Measurements from ENCODE around the gene XPNPEP3.

The XPNPEP3 gene

GRCh38 chr22:40856513-40857308 is at the start of gene XPNPEP3, which contains the start of gene ST13 (continued):
- TF ChIP-seq ZNF548 (tag by site-specific recombination; IDR thresholded peaks at IDR 0.05) (no peak), ZNF585B (tag by site-specific recombination; IDR thresholded peaks at IDR 0.05) (no peak), ZNF311 (tag by site-specific recombination; IDR thresholded peaks at IDR 0.05; ENCODE audit: borderline replicate concordance) (no peak), ZNF473 (tag by site-specific recombination; IDR thresholded peaks at IDR 0.05) (no peak), AEBP2 (tag by site-specific recombination; IDR thresholded peaks at IDR 0.05; ENCODE audit: borderline replicate concordance) (no peak), ZNF366 (tag by site-specific recombination; conservative IDR thresholded peaks at IDR 0.05) (peak; percentile 54; the same call in 1 of the 2 replicates), ZNF132 (tag by site-specific recombination; IDR thresholded peaks at IDR 0.05; ENCODE audit: borderline replicate concordance) (no peak), ZNF600 (tag by site-specific recombination; IDR thresholded peaks at IDR 0.05) (no peak), ZNF157 (tag by site-specific recombination; IDR thresholded peaks at IDR 0.05) (no peak), ZFP3 (tag by site-specific recombination; IDR thresholded peaks at IDR 0.05; ENCODE audit: low read depth) (no peak), ZNF26 (tag by site-specific recombination; IDR thresholded peaks at IDR 0.05) (no peak), GFI1B (tag by site-specific recombination; IDR thresholded peaks at IDR 0.05) (no peak), KLF1 (tag by site-specific recombination; IDR thresholded peaks at IDR 0.05) (peak; percentile 87), ZNF248 (tag by site-specific recombination; IDR thresholded peaks at IDR 0.05) (no peak), ZNF654 (tag by site-specific recombination; IDR thresholded peaks at IDR 0.05; ENCODE audit: low read depth) (no peak), ZNF624 (tag by site-specific recombination; IDR thresholded peaks at IDR 0.05) (no peak), ZNF133 (tag by site-specific recombination; IDR thresholded peaks at IDR 0.05) (no peak), ZBTB20 (tag by site-specific recombination; IDR thresholded peaks at IDR 0.05) (peak; percentile 39; the same call in 1 of the 2 replicates), ZNF354C (tag by site-specific recombination; IDR thresholded peaks at IDR 0.05; ENCODE audit: borderline replicate concordance, low read depth) (no peak)
- TF ChIP-seq, protein P1, sequence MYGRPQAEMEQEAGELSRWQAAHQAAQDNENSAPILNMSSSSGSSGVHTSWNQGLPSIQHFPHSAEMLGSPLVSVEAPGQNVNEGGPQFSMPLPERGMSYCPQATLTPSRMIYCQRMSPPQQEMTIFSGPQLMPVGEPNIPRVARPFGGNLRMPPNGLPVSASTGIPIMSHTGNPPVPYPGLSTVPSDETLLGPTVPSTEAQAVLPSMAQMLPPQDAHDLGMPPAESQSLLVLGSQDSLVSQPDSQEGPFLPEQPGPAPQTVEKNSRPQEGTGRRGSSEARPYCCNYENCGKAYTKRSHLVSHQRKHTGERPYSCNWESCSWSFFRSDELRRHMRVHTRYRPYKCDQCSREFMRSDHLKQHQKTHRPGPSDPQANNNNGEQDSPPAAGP (tag by site-specific recombination; IDR thresholded peaks at IDR 0.05), result no peak; the same call in none of the 2 replicates
- TF ChIP-seq, protein P2, sequence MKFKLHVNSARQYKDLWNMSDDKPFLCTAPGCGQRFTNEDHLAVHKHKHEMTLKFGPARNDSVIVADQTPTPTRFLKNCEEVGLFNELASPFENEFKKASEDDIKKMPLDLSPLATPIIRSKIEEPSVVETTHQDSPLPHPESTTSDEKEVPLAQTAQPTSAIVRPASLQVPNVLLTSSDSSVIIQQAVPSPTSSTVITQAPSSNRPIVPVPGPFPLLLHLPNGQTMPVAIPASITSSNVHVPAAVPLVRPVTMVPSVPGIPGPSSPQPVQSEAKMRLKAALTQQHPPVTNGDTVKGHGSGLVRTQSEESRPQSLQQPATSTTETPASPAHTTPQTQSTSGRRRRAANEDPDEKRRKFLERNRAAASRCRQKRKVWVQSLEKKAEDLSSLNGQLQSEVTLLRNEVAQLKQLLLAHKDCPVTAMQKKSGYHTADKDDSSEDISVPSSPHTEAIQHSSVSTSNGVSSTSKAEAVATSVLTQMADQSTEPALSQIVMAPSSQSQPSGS (tag by site-specific recombination; IDR thresholded peaks at IDR 0.05; ENCODE audit: low read depth), result peak; percentile 99
- TF ChIP-seq, protein P3, sequence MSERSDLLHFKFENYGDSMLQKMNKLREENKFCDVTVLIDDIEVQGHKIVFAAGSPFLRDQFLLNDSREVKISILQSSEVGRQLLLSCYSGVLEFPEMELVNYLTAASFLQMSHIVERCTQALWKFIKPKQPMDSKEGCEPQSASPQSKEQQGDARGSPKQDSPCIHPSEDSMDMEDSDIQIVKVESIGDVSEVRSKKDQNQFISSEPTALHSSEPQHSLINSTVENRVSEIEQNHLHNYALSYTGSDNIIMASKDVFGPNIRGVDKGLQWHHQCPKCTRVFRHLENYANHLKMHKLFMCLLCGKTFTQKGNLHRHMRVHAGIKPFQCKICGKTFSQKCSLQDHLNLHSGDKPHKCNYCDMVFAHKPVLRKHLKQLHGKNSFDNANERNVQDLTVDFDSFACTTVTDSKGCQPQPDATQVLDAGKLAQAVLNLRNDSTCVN (tag by site-specific recombination; optimal IDR thresholded peaks at IDR 0.05), result peak; percentile 93
- TF ChIP-seq, protein P4, sequence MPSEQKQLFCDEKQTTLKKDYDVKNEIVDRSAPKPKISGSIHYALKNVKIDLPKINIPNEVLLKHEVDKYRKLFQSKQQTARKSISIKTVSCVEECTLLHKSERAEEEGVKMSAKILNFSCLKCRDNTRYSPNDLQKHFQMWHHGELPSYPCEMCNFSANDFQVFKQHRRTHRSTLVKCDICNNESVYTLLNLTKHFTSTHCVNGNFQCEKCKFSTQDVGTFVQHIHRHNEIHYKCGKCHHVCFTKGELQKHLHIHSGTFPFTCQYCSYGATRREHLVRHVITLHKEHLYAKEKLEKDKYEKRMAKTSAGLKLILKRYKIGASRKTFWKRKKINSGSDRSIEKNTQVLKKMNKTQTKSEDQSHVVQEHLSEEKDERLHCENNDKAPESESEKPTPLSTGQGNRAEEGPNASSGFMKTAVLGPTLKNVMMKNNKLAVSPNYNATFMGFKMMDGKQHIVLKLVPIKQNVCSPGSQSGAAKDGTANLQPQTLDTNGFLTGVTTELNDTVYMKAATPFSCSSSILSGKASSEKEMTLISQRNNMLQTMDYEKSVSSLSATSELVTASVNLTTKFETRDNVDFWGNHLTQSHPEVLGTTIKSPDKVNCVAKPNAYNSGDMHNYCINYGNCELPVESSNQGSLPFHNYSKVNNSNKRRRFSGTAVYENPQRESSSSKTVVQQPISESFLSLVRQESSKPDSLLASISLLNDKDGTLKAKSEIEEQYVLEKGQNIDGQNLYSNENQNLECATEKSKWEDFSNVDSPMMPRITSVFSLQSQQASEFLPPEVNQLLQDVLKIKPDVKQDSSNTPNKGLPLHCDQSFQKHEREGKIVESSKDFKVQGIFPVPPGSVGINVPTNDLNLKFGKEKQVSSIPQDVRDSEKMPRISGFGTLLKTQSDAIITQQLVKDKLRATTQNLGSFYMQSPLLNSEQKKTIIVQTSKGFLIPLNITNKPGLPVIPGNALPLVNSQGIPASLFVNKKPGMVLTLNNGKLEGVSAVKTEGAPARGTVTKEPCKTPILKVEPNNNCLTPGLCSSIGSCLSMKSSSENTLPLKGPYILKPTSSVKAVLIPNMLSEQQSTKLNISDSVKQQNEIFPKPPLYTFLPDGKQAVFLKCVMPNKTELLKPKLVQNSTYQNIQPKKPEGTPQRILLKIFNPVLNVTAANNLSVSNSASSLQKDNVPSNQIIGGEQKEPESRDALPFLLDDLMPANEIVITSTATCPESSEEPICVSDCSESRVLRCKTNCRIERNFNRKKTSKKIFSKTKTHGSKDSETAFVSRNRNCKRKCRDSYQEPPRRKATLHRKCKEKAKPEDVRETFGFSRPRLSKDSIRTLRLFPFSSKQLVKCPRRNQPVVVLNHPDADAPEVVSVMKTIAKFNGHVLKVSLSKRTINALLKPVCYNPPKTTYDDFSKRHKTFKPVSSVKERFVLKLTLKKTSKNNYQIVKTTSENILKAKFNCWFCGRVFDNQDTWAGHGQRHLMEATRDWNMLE (tag by site-specific recombination; conservative IDR thresholded peaks at IDR 0.05; ENCODE audit: low read depth), result peak; percentile 87
